ENCODE measurements around the gene CTNNBL1.

The CTNNBL1 gene

GRCh38 chr20:37742131-37742530 lies 48.3 kb downstream of the CTNNBL1 start:
- no peak for DNase-seq (ENCODE audit: low read depth)

GRCh38 chr20:37744347-37744746 lies 50.5 kb downstream of the CTNNBL1 start:
- DNase-seq (ENCODE audit: low read depth) = no peak

GRCh38 chr20:37745553-37745952 lies 51.7 kb downstream of the CTNNBL1 start:
- no peak for DNase-seq (ENCODE audit: low read depth)

GRCh38 chr20:37748015-37748414 lies 54.2 kb downstream of the CTNNBL1 start:
- DNase-seq (ENCODE audit: low read depth) = no peak

GRCh38 chr20:37749218-37749617 lies 55.4 kb downstream of the CTNNBL1 start:
- no peak for DNase-seq (ENCODE audit: low read depth)

- DNase-seq (ENCODE audit: low read depth) = no peak
Observed at GRCh38 chr20:37749620-37750403, 56.0 kb downstream of the CTNNBL1 start.

GRCh38 chr20:37755665-37756064 lies 61.8 kb downstream of the CTNNBL1 start:
- no peak for DNase-seq (ENCODE audit: low read depth)

GRCh38 chr20:37756234-37756633 lies 62.4 kb downstream of the CTNNBL1 start:
- DNase-seq (ENCODE audit: low read depth) = no peak

- DNase-seq (ENCODE audit: low read depth) = no peak
Observed at GRCh38 chr20:37757550-37757949, 63.7 kb downstream of the CTNNBL1 start.

- DNase-seq (ENCODE audit: low read depth) = no peak
Observed at GRCh38 chr20:37758332-37758731, 64.5 kb downstream of the CTNNBL1 start.

- DNase-seq (ENCODE audit: low read depth) = no peak
Observed at GRCh38 chr20:37759052-37759553, 65.3 kb downstream of the CTNNBL1 start.

GRCh38 chr20:37759761-37760209 lies 66.0 kb downstream of the CTNNBL1 start:
- no peak for DNase-seq (ENCODE audit: low read depth)

- no peak for DNase-seq (ENCODE audit: low read depth)
Observed at GRCh38 chr20:37760322-37760721, 66.5 kb downstream of the CTNNBL1 start.

- DNase-seq (ENCODE audit: low read depth) = no peak
Observed at GRCh38 chr20:37762716-37763485, 69.1 kb downstream of the CTNNBL1 start.

- no peak for DNase-seq (ENCODE audit: low read depth)
Observed at GRCh38 chr20:37764333-37764935, 70.6 kb downstream of the CTNNBL1 start.

GRCh38 chr20:37770908-37771307 lies 77.1 kb downstream of the CTNNBL1 start:
- DNase-seq (ENCODE audit: low read depth) = no peak

- no peak for DNase-seq (ENCODE audit: low read depth)
Observed at GRCh38 chr20:37773291-37773826, 79.5 kb downstream of the CTNNBL1 start.

GRCh38 chr20:37774156-37774555 lies 80.3 kb downstream of the CTNNBL1 start:
- no peak for DNase-seq (ENCODE audit: low read depth)

- DNase-seq (ENCODE audit: low read depth) = no peak
Observed at GRCh38 chr20:37775200-37775599, 81.4 kb downstream of the CTNNBL1 start.

GRCh38 chr20:37776049-37776448 lies 82.2 kb downstream of the CTNNBL1 start:
- DNase-seq (ENCODE audit: low read depth) = no peak

GRCh38 chr20:37776526-37776925 lies 82.7 kb downstream of the CTNNBL1 start:
- DNase-seq (ENCODE audit: low read depth) = no peak

Measured in activated T-helper 1 cell treated with Interleukin-2 at 50 U/mL for 16 hours (primary cell).